Neural progenitor cell (in vitro differentiated cells): ENCODE data around the gene MVK. TPM values are rescaled to one million over a fixed set of nuclear protein-coding genes. Genes with fewer than 3 reads are reported as not detected.
A peak's percentile ranks its signal among the peaks of the same experiment; 100 is the strongest.

Experiments used
- DNase-seq: peaks from one replicate; pipeline ENCODE4 v3.0.0-alpha.2; 2016; ENCODE audit warnings: low spot score
- H2AFZ ChIP-seq: fragments of 200-600 bp; sonication (generic); replicated peaks from 2 replicates; pipeline ENCODE4 v1.6.1; 2016; ENCODE audit warnings: antibody characterized with exemption
- H3F3A ChIP-seq: fragments of 200-600 bp; sonication (generic); 2 replicates; pipeline ENCODE4 v1.6.1; 2016; ENCODE audit warnings: antibody characterized with exemption, low read depth
- H3K27ac ChIP-seq: fragments of 200-600 bp; sonication (generic); 2 replicates; pipeline ENCODE4 v1.5.1; 2016; ENCODE audit warnings: mild to moderate bottlenecking
- H3K27me3 ChIP-seq: fragments of 200-600 bp; sonication (generic); 2 replicates; pipeline ENCODE4 v1.6.1; 2016; ENCODE audit warnings: mild to moderate bottlenecking, moderate library complexity
- H3K36me3 ChIP-seq: fragments of 200-600 bp; sonication (generic); 2 replicates; pipeline ENCODE4 v1.5.1; 2016
- H3K4me1 ChIP-seq: fragments of 200-600 bp; sonication (generic); 2 replicates; pipeline ENCODE4 v1.6.1; 2016; ENCODE audit warnings: mixed run types
- H3K4me2 ChIP-seq: fragments of 200-600 bp; sonication (generic); 2 replicates; pipeline ENCODE4 v1.6.1; 2016
- H3K4me3 ChIP-seq: fragments of 200-600 bp; sonication (generic); 2 replicates; pipeline ENCODE4 v1.5.1; 2016
- H3K79me2 ChIP-seq: fragments of 200-600 bp; sonication (generic); 2 replicates; pipeline ENCODE4 v1.6.1; 2016; ENCODE audit warnings: low read depth
- H3K9ac ChIP-seq: fragments of 200-600 bp; sonication (generic); 2 replicates; pipeline ENCODE4 v1.6.1; 2016
- H3K9me3 ChIP-seq: fragments of 200-600 bp; sonication (generic); 2 replicates; pipeline ENCODE4 v1.5.1; 2016; ENCODE audit warnings: low read depth
- H4K20me1 ChIP-seq: fragments of 200-600 bp; sonication (generic); 2 replicates; pipeline ENCODE4 v1.6.1; 2016; ENCODE audit warnings: low read depth
- H3K27ac Mint-ChIP-seq: 3 replicates; pipeline ENCODE4 v1.8.0; 2021; ENCODE audit warnings: mixed read lengths
- H3K27me3 Mint-ChIP-seq: 2 replicates; pipeline ENCODE4 v1.8.0; 2022; ENCODE audit warnings: low read depth, mild to moderate bottlenecking, inconsistent platforms, moderate library complexity, mixed read lengths; ENCODE audit not compliant: insufficient read depth
- H3K36me3 Mint-ChIP-seq: 3 replicates; pipeline ENCODE4 v1.8.0; 2021; ENCODE audit warnings: mixed read lengths
- H3K4me1 Mint-ChIP-seq: 3 replicates; pipeline ENCODE4 v1.8.0; 2021; ENCODE audit warnings: mixed read lengths
- H3K4me3 Mint-ChIP-seq: 3 replicates; pipeline ENCODE4 v1.8.0; 2021; ENCODE audit warnings: mild to moderate bottlenecking, moderate library complexity, mixed read lengths
- H3K9me3 Mint-ChIP-seq: 3 replicates; pipeline ENCODE4 v1.8.0; 2020; ENCODE audit warnings: mixed read lengths
- EZH2 ChIP-seq: fragments of 200-600 bp; sonication (generic); IDR thresholded peaks from 2 replicates; pipeline ENCODE4 v1.6.1; 2017; ENCODE audit warnings: antibody characterized with exemption, mild to moderate bottlenecking, moderate library complexity
- EZH2phosphoT487 ChIP-seq: fragments of 200-600 bp; sonication (generic); IDR thresholded peaks from 2 replicates; pipeline ENCODE4 v1.6.1; 2017; ENCODE audit warnings: antibody characterized with exemption
- total RNA-seq: library from RNA; depleted of rRNA; stranded (reverse); fragments of >200 nt; gene quantifications from 2 replicates; pipeline ENCODE4 v1.2.3, GENCODE V29; 2015; ENCODE audit warnings: low replicate concordance
- TF ChIP-seq, protein P1 (sequence below): fragments of 200-600 bp; sonication (generic); IDR thresholded peaks from 2 replicates; pipeline ENCODE4 v1.5.1; 2017; ENCODE audit warnings: antibody characterized with exemption, mild to moderate bottlenecking

Gene MVK
- total RNA-seq, 1 donor from 2014 or later, result 8.3 TPM

DNA sequence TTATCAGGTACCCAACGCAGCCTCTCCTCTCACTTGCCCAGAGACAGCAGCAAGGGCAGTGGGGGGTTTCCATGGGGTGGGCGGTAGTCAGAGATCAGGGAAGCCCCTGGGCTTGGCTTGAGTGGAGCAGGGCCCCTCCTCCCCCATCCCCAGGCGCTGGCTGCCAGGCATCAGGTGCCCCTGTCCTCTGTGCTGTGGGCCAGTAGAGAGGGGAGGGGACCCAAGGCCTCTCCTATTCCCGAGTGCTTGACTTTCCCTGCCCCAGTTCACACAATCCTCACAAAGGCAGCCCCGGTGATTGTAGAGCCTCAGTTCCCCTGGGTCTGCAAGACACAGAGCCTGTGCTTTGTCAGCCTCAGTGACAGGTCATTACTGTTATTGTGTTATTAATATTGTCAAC lies 57.7 kb downstream of the MVK start:
- Histone ChIP-seq H3K9me3 (no peaks in the 10 kb centered on the region), H4K20me1 (no peaks in the 10 kb centered on the region), H3K27me3 (no peaks in the 10 kb centered on the region), H3K36me3 (no peaks in the 10 kb centered on the region), H3F3A (peaks cover 7% of the 10 kb centered on the region), H3K79me2 (no peaks in the 10 kb centered on the region), H3K4me1 (peaks cover 19% of the 10 kb centered on the region), H2AFZ (no peak overlapping the region), H3K4me2 (no peak overlapping the region), H3K27ac (no peak overlapping the region), H3K4me3 (no peak overlapping the region), H3K9ac (no peak overlapping the region)
- no peaks in the 10 kb centered on the region for H3K36me3 Mint-ChIP-seq
- peaks cover 4% of the 10 kb centered on the region for H3K9me3 Mint-ChIP-seq
- TF ChIP-seq EZH2phosphoT487 (no peak), EZH2 (no peak)
- TF ChIP-seq, protein P1, sequence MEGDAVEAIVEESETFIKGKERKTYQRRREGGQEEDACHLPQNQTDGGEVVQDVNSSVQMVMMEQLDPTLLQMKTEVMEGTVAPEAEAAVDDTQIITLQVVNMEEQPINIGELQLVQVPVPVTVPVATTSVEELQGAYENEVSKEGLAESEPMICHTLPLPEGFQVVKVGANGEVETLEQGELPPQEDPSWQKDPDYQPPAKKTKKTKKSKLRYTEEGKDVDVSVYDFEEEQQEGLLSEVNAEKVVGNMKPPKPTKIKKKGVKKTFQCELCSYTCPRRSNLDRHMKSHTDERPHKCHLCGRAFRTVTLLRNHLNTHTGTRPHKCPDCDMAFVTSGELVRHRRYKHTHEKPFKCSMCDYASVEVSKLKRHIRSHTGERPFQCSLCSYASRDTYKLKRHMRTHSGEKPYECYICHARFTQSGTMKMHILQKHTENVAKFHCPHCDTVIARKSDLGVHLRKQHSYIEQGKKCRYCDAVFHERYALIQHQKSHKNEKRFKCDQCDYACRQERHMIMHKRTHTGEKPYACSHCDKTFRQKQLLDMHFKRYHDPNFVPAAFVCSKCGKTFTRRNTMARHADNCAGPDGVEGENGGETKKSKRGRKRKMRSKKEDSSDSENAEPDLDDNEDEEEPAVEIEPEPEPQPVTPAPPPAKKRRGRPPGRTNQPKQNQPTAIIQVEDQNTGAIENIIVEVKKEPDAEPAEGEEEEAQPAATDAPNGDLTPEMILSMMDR, result no peak
- H3K4me1 Mint-ChIP-seq, result peaks cover 10% of the 10 kb centered on the region
- no peak overlapping the region for H3K4me3 Mint-ChIP-seq
- peaks cover 34% of the 10 kb centered on the region for H3K27me3 Mint-ChIP-seq
- DNase-seq, result no peak
- H3K27ac Mint-ChIP-seq, result no peak overlapping the region

DNA sequence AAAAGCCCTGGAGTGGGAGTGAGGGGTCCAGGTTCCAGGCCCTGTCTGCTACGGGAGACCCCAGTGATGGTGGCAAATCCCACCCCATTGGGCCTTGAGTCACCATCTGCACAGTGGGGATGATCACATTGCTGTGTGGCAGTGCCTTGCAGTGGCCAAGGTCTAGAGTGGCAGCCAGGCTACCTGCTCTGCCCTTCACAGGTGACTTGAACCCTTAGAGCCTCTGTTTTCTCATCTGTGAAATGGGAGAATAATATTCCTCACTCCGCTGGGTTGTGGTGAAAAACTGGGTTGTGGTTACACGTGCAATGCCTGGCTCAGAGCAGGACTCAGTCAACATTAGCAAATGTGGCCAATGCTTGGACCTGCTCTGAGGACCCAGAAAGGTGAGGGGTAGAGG lies 58.2 kb downstream of the MVK start:
- Histone ChIP-seq H3F3A (peaks cover 2% of the 10 kb centered on the region), H3K36me3 (no peaks in the 10 kb centered on the region), H4K20me1 (no peaks in the 10 kb centered on the region), H3K4me2 (no peak overlapping the region), H3K79me2 (no peaks in the 10 kb centered on the region), H3K27me3 (no peaks in the 10 kb centered on the region), H3K27ac (no peak overlapping the region), H3K9ac (no peak overlapping the region), H3K4me3 (no peak overlapping the region), H2AFZ (no peak overlapping the region), H3K4me1 (peaks cover 15% of the 10 kb centered on the region), H3K9me3 (no peaks in the 10 kb centered on the region)
- peaks cover 4% of the 10 kb centered on the region for H3K9me3 Mint-ChIP-seq
- TF ChIP-seq EZH2phosphoT487 (no peak), EZH2 (no peak)
- TF ChIP-seq, protein P1, result no peak
- DNase-seq, result no peak
- peaks cover 31% of the 10 kb centered on the region for H3K27me3 Mint-ChIP-seq
- H3K27ac Mint-ChIP-seq, result no peak overlapping the region
- peaks cover 10% of the 10 kb centered on the region for H3K4me1 Mint-ChIP-seq
- H3K4me3 Mint-ChIP-seq, result no peak overlapping the region
- no peaks in the 10 kb centered on the region for H3K36me3 Mint-ChIP-seq

- peaks cover 27% of the 10 kb centered on the region for H3K27me3 Mint-ChIP-seq
- DNase-seq, result no peak
- peaks cover 14% of the 10 kb centered on the region for H3K4me1 Mint-ChIP-seq
- H4K20me1 ChIP-seq, result no peaks in the 10 kb centered on the region
- peaks cover 16% of the 10 kb centered on the region for H3K4me1 ChIP-seq
- H3F3A ChIP-seq, result no peaks in the 10 kb centered on the region
- no peaks in the 10 kb centered on the region for H3K36me3 ChIP-seq
- no peaks in the 10 kb centered on the region for H3K79me2 ChIP-seq
- peak overlapping the region; percentile 48 for H3K27ac Mint-ChIP-seq
- no peaks in the 10 kb centered on the region for H3K27me3 ChIP-seq
- H3K4me3 ChIP-seq, result no peak overlapping the region
- H3K27ac ChIP-seq, result no peak overlapping the region
- no peak overlapping the region for H2AFZ ChIP-seq
- H3K9me3 ChIP-seq, result no peaks in the 10 kb centered on the region
- TF ChIP-seq EZH2 (no peak), EZH2phosphoT487 (peak; percentile 48)
- TF ChIP-seq, protein P1, result no peak
- H3K9me3 Mint-ChIP-seq, result peaks cover 3% of the 10 kb centered on the region
- H3K4me2 ChIP-seq, result no peak overlapping the region
- H3K36me3 Mint-ChIP-seq, result no peaks in the 10 kb centered on the region
- H3K9ac ChIP-seq, result no peak overlapping the region
- no peak overlapping the region for H3K4me3 Mint-ChIP-seq
Measured at GRCh38 chr12:109632342-109632741, 58.7 kb downstream of the MVK start.
